Endothelial cell of umbilical vein (primary cell): Measurements from ENCODE around the gene PLEKHG3. TPM values are rescaled to one million over a fixed set of nuclear protein-coding genes. Genes with fewer than 3 reads are reported as not detected.

Source experiments
- BruUV-seq: library from RNA; stranded (reverse); fragments of 400-500 nt; replicated peaks from 2 replicates; lab custom pipeline; 2021; lab: Mats Ljungman, UMichigan
- CTCF ChIA-PET: fragments of 300-600, 350-600 bp; sonication (Branson Sonifier 250); formaldehyde crosslinking; loops from one replicate; lab custom pipeline; 2021; ENCODE audit warnings: antibody characterized with exemption, inconsistent platforms; lab: Charles Lee
- POLR2A ChIA-PET: fragments of 300-600, 350-600 bp; sonication (Branson Sonifier 250); formaldehyde crosslinking; loops from one replicate; lab custom pipeline; 2021; ENCODE audit warnings: antibody characterized with exemption, inconsistent platforms; lab: Charles Lee
- DNase-seq: peaks from one replicate; pipeline ENCODE4 v3.0.0-alpha.2; 2011; ENCODE audit warnings: low read depth, low spot score
- FAIRE-seq: peaks from 2 replicates; lab custom pipeline; 2011; peaks lifted over from hg19 to GRCh38; lab: Jason Lieb, UNC
- H2AFZ ChIP-seq: 2 replicates; pipeline ENCODE4 v1.6.0; 2012; ENCODE audit warnings: low read depth, low read length, control low read depth, inconsistent platforms
- H3K27ac ChIP-seq: 2 replicates; pipeline ENCODE4 v1.5.1; 2011; ENCODE audit warnings: low read depth, mild to moderate bottlenecking, control low read depth, low read length, moderate library complexity; ENCODE audit not compliant: insufficient read depth
- H3K27me3 ChIP-seq, 2 experiments: 2 replicates each; pipeline versions ENCODE4 v1.6.0 to v1.6.1; 2011; ENCODE audit warnings: low read length in 2 of 2, mixed read lengths in 1 of 2; ENCODE audit not compliant: control insufficient read depth in 2 of 2, insufficient read depth in 2 of 2
- H3K36me3 ChIP-seq, 2 experiments: 2 replicates in 1 of 2; 3 replicates in 1 of 2; pipeline ENCODE4 v1.5.1; 2011; ENCODE audit warnings: low read length in 2 of 2, mild to moderate bottlenecking in 1 of 2, moderate library complexity in 1 of 2; ENCODE audit not compliant: control insufficient read depth in 2 of 2, insufficient read depth in 2 of 2; ENCODE audit errors: extremely low read depth in 1 of 2
- H3K4me1 ChIP-seq: 3 replicates; pipeline ENCODE4 v1.5.1; 2011; ENCODE audit warnings: mild to moderate bottlenecking, low read length; ENCODE audit not compliant: control insufficient read depth, insufficient read depth; ENCODE audit errors: extremely low read depth
- H3K4me2 ChIP-seq: 2 replicates; pipeline ENCODE4 v1.6.1; 2011; ENCODE audit warnings: low read length, control low read depth, mixed read lengths; ENCODE audit not compliant: insufficient read depth
- H3K4me3 ChIP-seq, 3 experiments: fragments of 200-600 bp in 1 of 3; sonication (generic), shearing (Covaris generic) in 1 of 3; replicated peaks in 1 of 3; 2 replicates each; pipeline ENCODE4 v1.5.1; 2011 to 2016; ENCODE audit warnings: control low read depth in 3 of 3, low read length in 3 of 3, mild to moderate bottlenecking in 2 of 3, inconsistent platforms in 1 of 3, low read depth in 1 of 3, moderate library complexity in 1 of 3; ENCODE audit not compliant: insufficient read depth in 1 of 3
- H3K79me2 ChIP-seq: 2 replicates; pipeline ENCODE4 v1.6.0; 2012; ENCODE audit warnings: low read length, inconsistent platforms; ENCODE audit not compliant: control insufficient read depth, insufficient read depth
- H3K9ac ChIP-seq: replicated peaks from 2 replicates; pipeline ENCODE3; 2011; ENCODE audit warnings: low read length, control low read depth; ENCODE audit not compliant: insufficient read depth; ENCODE audit errors: extremely low read depth
- H3K9me1 ChIP-seq: replicated peaks from 3 replicates; pipeline ENCODE4 v1.6.0; 2011; ENCODE audit warnings: mild to moderate bottlenecking, low read length; ENCODE audit not compliant: control insufficient read depth, insufficient read depth; ENCODE audit errors: extremely low read depth
- H3K9me3 ChIP-seq: replicated peaks from 2 replicates; pipeline ENCODE4 v1.5.1; 2012; ENCODE audit warnings: low read length, inconsistent platforms; ENCODE audit not compliant: control insufficient read depth, insufficient read depth
- H4K20me1 ChIP-seq: replicated peaks from 2 replicates; pipeline ENCODE3; 2011; ENCODE audit warnings: mild to moderate bottlenecking, low read length; ENCODE audit not compliant: control insufficient read depth, insufficient read depth; ENCODE audit errors: extremely low read depth
- CTCF ChIP-seq, 2 donors: IDR thresholded peaks; 1 replicate in 1 of 2; 2 replicates in 1 of 2; pipeline ENCODE4 v1.5.1; 2011; ENCODE audit warnings: low read length in 2 of 2, mild to moderate bottlenecking in 2 of 2, moderate library complexity in 2 of 2, control low read depth in 1 of 2, inconsistent platforms in 1 of 2, low read depth in 1 of 2; ENCODE audit not compliant: insufficient read depth in 1 of 2; ENCODE audit errors: extremely low read depth in 1 of 2
- EZH2 ChIP-seq: IDR thresholded peaks from 2 replicates; pipeline ENCODE4 v1.6.1; 2012; ENCODE audit warnings: borderline replicate concordance, low read depth, mild to moderate bottlenecking, moderate library complexity, low read length, inconsistent platforms; ENCODE audit not compliant: severe bottlenecking
- FOS ChIP-seq: IDR thresholded peaks from 2 replicates; pipeline ENCODE4 v1.6.1; 2011; ENCODE audit warnings: mild to moderate bottlenecking, low read length, moderate library complexity, borderline replicate concordance; ENCODE audit not compliant: insufficient read depth
- GATA2 ChIP-seq: IDR thresholded peaks from 2 replicates; pipeline ENCODE4 v1.7.0; 2011; ENCODE audit warnings: low read depth, mild to moderate bottlenecking, moderate library complexity, mixed read lengths, low read length; ENCODE audit not compliant: insufficient read length, insufficient read depth
- JUN ChIP-seq: IDR thresholded peaks from 2 replicates; pipeline ENCODE4 v1.6.1; 2011; ENCODE audit warnings: borderline replicate concordance, low read depth; ENCODE audit not compliant: insufficient read length, insufficient read depth
- MAX ChIP-seq: IDR thresholded peaks from 2 replicates; pipeline ENCODE4 v1.6.1; 2011; ENCODE audit not compliant: insufficient read depth, insufficient read length
- MYC ChIP-seq: IDR thresholded peaks from one replicate; pipeline ENCODE4 v1.6.1; 2011; ENCODE audit warnings: mild to moderate bottlenecking, low read depth, low read length
- POLR2A ChIP-seq: IDR thresholded peaks from 2 replicates; pipeline ENCODE4 v1.6.1; 2012; ENCODE audit warnings: low read depth, mild to moderate bottlenecking, control low read depth, low read length
- POLR2AphosphoS5 ChIP-seq: IDR thresholded peaks from 2 replicates; pipeline ENCODE4 v1.6.1; 2012; ENCODE audit warnings: low read depth, mild to moderate bottlenecking, control low read depth, low read length, moderate library complexity; ENCODE audit not compliant: insufficient read depth
- dilution Hi-C: fragments of 300-500 bp; cut with MboI; formaldehyde crosslinking; loops from one replicate; pipeline ENCODE4 v1.15.0; 2019; ENCODE audit warnings: low sequenced_read_pairs; ENCODE audit not compliant: extremely low pct_ligation_motif_present
- intact Hi-C: fragments of 100-400 bp; cut with micrococcal nuclease; formaldehyde crosslinking; loops from one replicate; pipeline ENCODE4 v1.10.0; 2022
- polyA plus RNA-seq, 4 experiments: library from polyadenylated mRNA; depleted of rRNA in 3 of 4; stranded (reverse) in 3 of 4; unstranded in 1 of 4; fragments of >200 nt; gene quantifications; 2 replicates each; pipeline versions ENCODE4 v1.2.1 to v1.2.3, GENCODE V29; 2011 to 2012; ENCODE audit warnings: missing spikeins in 1 of 4
- total RNA-seq: library from RNA; stranded (reverse); gene quantifications from 2 replicates; pipeline ENCODE4 v1.2.3, GENCODE V29; 2021

PLEKHG3 gene
- total and polyA plus RNA-seq, 2 donors (not counting 3 experiments of a cell fraction or from before 2014, with no cell fraction given): 6.6 to 8.0 TPM

DNA sequence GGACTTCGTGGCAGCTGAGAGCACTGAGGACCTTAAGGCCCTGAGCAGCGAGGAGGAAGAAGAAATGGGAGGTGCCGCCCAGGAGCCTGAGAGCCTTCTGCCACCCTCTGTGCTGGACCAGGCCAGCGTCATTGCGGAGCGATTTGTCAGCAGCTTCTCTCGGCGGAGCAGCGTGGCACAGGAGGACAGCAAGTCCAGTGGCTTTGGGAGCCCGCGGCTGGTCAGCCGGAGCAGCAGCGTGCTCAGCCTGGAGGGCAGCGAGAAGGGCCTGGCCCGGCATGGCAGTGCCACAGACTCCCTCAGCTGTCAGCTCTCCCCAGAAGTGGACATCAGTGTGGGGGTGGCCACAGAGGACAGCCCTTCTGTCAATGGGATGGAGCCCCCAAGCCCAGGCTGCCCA, 37.0 kb downstream of the PLEKHG3 start:
- H4K20me1 ChIP-seq: no peaks in the 10 kb centered on the region
- FAIRE-seq (no peak), DNase-seq (no peak)
- TF ChIP-seq POLR2AphosphoS5 (no peak), CTCF (IDR thresholded peaks at IDR 0.05; ENCODE audit: extremely low read depth in 1 of 2, insufficient read depth in 1 of 2, low read depth in 1 of 2, low read length in 2 of 2) (no peak), JUN (no peak), EZH2 (no peak), MAX (no peak), MYC (no peak), POLR2A (no peak), FOS (no peak), GATA2 (no peak)
- no peaks in the 10 kb centered on the region for H3K27me3 ChIP-seq
- H3K4me2 ChIP-seq: no peak overlapping the region
- ChIA-PET POLR2A (no interaction called here), CTCF (interaction anchor here (1.2 kb wide), 1 partner anchor 42 kb away, joined by 3 read pairs; no protein-coding TSS in a partner anchor)
- dilution Hi-C loops (no loop called here), intact Hi-C loops (no loop called here)
- H3K36me3 ChIP-seq: peaks cover 0 to 4% of the 10 kb centered on the region in 2 experiments
- no peaks in the 10 kb centered on the region for H3K9me1 ChIP-seq
- no peak overlapping the region for H3K9ac ChIP-seq
- no peaks in the 10 kb centered on the region for H3K9me3 ChIP-seq
- BruUV-seq: no TSS peak
- no peak overlapping the region for H2AFZ ChIP-seq
- no peak overlapping the region for H3K4me3 ChIP-seq
- H3K4me1 ChIP-seq: peaks cover 3% of the 10 kb centered on the region
- H3K27ac ChIP-seq: no peak overlapping the region
- H3K79me2 ChIP-seq: no peaks in the 10 kb centered on the region
